Endothelial cell of umbilical vein (primary cell): ENCODE results near the gene SLC25A22. TPM values are rescaled to one million over a fixed set of nuclear protein-coding genes. Genes with fewer than 3 reads are reported as not detected.
A peak's percentile ranks its signal among the peaks of the same experiment; 100 is the strongest.

Experiments
- BruUV-seq: library from RNA; stranded (reverse); fragments of 400-500 nt; replicated peaks from 2 replicates; lab custom pipeline; 2021; lab: Mats Ljungman, UMichigan
- CTCF ChIA-PET: fragments of 300-600, 350-600 bp; sonication (Branson Sonifier 250); formaldehyde crosslinking; loops from one replicate; lab custom pipeline; 2021; ENCODE audit warnings: antibody characterized with exemption, inconsistent platforms; lab: Charles Lee
- POLR2A ChIA-PET: fragments of 300-600, 350-600 bp; sonication (Branson Sonifier 250); formaldehyde crosslinking; loops from one replicate; lab custom pipeline; 2021; ENCODE audit warnings: antibody characterized with exemption, inconsistent platforms; lab: Charles Lee
- DNase-seq: peaks from one replicate; pipeline ENCODE4 v3.0.0-alpha.2; 2011; ENCODE audit warnings: low read depth, low spot score
- FAIRE-seq: peaks from 2 replicates; lab custom pipeline; 2011; peaks lifted over from hg19 to GRCh38; lab: Jason Lieb, UNC
- H2AFZ ChIP-seq: 2 replicates; pipeline ENCODE4 v1.6.0; 2012; ENCODE audit warnings: low read depth, low read length, control low read depth, inconsistent platforms
- H3K27ac ChIP-seq: 2 replicates; pipeline ENCODE4 v1.5.1; 2011; ENCODE audit warnings: low read depth, mild to moderate bottlenecking, control low read depth, low read length, moderate library complexity; ENCODE audit not compliant: insufficient read depth
- H3K27me3 ChIP-seq, 2 experiments: 2 replicates each; pipeline versions ENCODE4 v1.6.0 to v1.6.1; 2011; ENCODE audit warnings: low read length in 2 of 2, mixed read lengths in 1 of 2; ENCODE audit not compliant: control insufficient read depth in 2 of 2, insufficient read depth in 2 of 2
- H3K36me3 ChIP-seq, 2 experiments: 2 replicates in 1 of 2; 3 replicates in 1 of 2; pipeline ENCODE4 v1.5.1; 2011; ENCODE audit warnings: low read length in 2 of 2, mild to moderate bottlenecking in 1 of 2, moderate library complexity in 1 of 2; ENCODE audit not compliant: control insufficient read depth in 2 of 2, insufficient read depth in 2 of 2; ENCODE audit errors: extremely low read depth in 1 of 2
- H3K4me1 ChIP-seq: 3 replicates; pipeline ENCODE4 v1.5.1; 2011; ENCODE audit warnings: mild to moderate bottlenecking, low read length; ENCODE audit not compliant: control insufficient read depth, insufficient read depth; ENCODE audit errors: extremely low read depth
- H3K4me2 ChIP-seq: 2 replicates; pipeline ENCODE4 v1.6.1; 2011; ENCODE audit warnings: low read length, control low read depth, mixed read lengths; ENCODE audit not compliant: insufficient read depth
- H3K4me3 ChIP-seq, 3 experiments: fragments of 200-600 bp in 1 of 3; sonication (generic), shearing (Covaris generic) in 1 of 3; replicated peaks in 1 of 3; 2 replicates each; pipeline ENCODE4 v1.5.1; 2011 to 2016; ENCODE audit warnings: control low read depth in 3 of 3, low read length in 3 of 3, mild to moderate bottlenecking in 2 of 3, inconsistent platforms in 1 of 3, low read depth in 1 of 3, moderate library complexity in 1 of 3; ENCODE audit not compliant: insufficient read depth in 1 of 3
- H3K79me2 ChIP-seq: 2 replicates; pipeline ENCODE4 v1.6.0; 2012; ENCODE audit warnings: low read length, inconsistent platforms; ENCODE audit not compliant: control insufficient read depth, insufficient read depth
- H3K9ac ChIP-seq: replicated peaks from 2 replicates; pipeline ENCODE3; 2011; ENCODE audit warnings: low read length, control low read depth; ENCODE audit not compliant: insufficient read depth; ENCODE audit errors: extremely low read depth
- H3K9me1 ChIP-seq: replicated peaks from 3 replicates; pipeline ENCODE4 v1.6.0; 2011; ENCODE audit warnings: mild to moderate bottlenecking, low read length; ENCODE audit not compliant: control insufficient read depth, insufficient read depth; ENCODE audit errors: extremely low read depth
- H3K9me3 ChIP-seq: replicated peaks from 2 replicates; pipeline ENCODE4 v1.5.1; 2012; ENCODE audit warnings: low read length, inconsistent platforms; ENCODE audit not compliant: control insufficient read depth, insufficient read depth
- H4K20me1 ChIP-seq: replicated peaks from 2 replicates; pipeline ENCODE3; 2011; ENCODE audit warnings: mild to moderate bottlenecking, low read length; ENCODE audit not compliant: control insufficient read depth, insufficient read depth; ENCODE audit errors: extremely low read depth
- EZH2 ChIP-seq: IDR thresholded peaks from 2 replicates; pipeline ENCODE4 v1.6.1; 2012; ENCODE audit warnings: borderline replicate concordance, low read depth, mild to moderate bottlenecking, moderate library complexity, low read length, inconsistent platforms; ENCODE audit not compliant: severe bottlenecking
- FOS ChIP-seq: IDR thresholded peaks from 2 replicates; pipeline ENCODE4 v1.6.1; 2011; ENCODE audit warnings: mild to moderate bottlenecking, low read length, moderate library complexity, borderline replicate concordance; ENCODE audit not compliant: insufficient read depth
- GATA2 ChIP-seq: IDR thresholded peaks from 2 replicates; pipeline ENCODE4 v1.7.0; 2011; ENCODE audit warnings: low read depth, mild to moderate bottlenecking, moderate library complexity, mixed read lengths, low read length; ENCODE audit not compliant: insufficient read length, insufficient read depth
- JUN ChIP-seq: IDR thresholded peaks from 2 replicates; pipeline ENCODE4 v1.6.1; 2011; ENCODE audit warnings: borderline replicate concordance, low read depth; ENCODE audit not compliant: insufficient read length, insufficient read depth
- MYC ChIP-seq: IDR thresholded peaks from one replicate; pipeline ENCODE4 v1.6.1; 2011; ENCODE audit warnings: mild to moderate bottlenecking, low read depth, low read length
- POLR2A ChIP-seq: IDR thresholded peaks from 2 replicates; pipeline ENCODE4 v1.6.1; 2012; ENCODE audit warnings: low read depth, mild to moderate bottlenecking, control low read depth, low read length
- POLR2AphosphoS5 ChIP-seq: IDR thresholded peaks from 2 replicates; pipeline ENCODE4 v1.6.1; 2012; ENCODE audit warnings: low read depth, mild to moderate bottlenecking, control low read depth, low read length, moderate library complexity; ENCODE audit not compliant: insufficient read depth
- dilution Hi-C: fragments of 300-500 bp; cut with MboI; formaldehyde crosslinking; loops from one replicate; pipeline ENCODE4 v1.15.0; 2019; ENCODE audit warnings: low sequenced_read_pairs; ENCODE audit not compliant: extremely low pct_ligation_motif_present
- intact Hi-C: fragments of 100-400 bp; cut with micrococcal nuclease; formaldehyde crosslinking; loops from one replicate; pipeline ENCODE4 v1.10.0; 2022
- polyA plus RNA-seq, 4 experiments: library from polyadenylated mRNA; depleted of rRNA in 3 of 4; stranded (reverse) in 3 of 4; unstranded in 1 of 4; fragments of >200 nt; gene quantifications; 2 replicates each; pipeline versions ENCODE4 v1.2.1 to v1.2.3, GENCODE V29; 2011 to 2012; ENCODE audit warnings: missing spikeins in 1 of 4
- total RNA-seq: library from RNA; stranded (reverse); gene quantifications from 2 replicates; pipeline ENCODE4 v1.2.3, GENCODE V29; 2021
- TF ChIP-seq, protein P1 (sequence below), 2 donors: IDR thresholded peaks; 1 replicate in 1 of 2; 2 replicates in 1 of 2; pipeline ENCODE4 v1.5.1; 2011; ENCODE audit warnings: low read length in 2 of 2, mild to moderate bottlenecking in 2 of 2, moderate library complexity in 2 of 2, control low read depth in 1 of 2, inconsistent platforms in 1 of 2, low read depth in 1 of 2; ENCODE audit not compliant: insufficient read depth in 1 of 2; ENCODE audit errors: extremely low read depth in 1 of 2
- TF ChIP-seq, protein P2 (sequence below): IDR thresholded peaks from 2 replicates; pipeline ENCODE4 v1.6.1; 2011; ENCODE audit not compliant: insufficient read depth, insufficient read length

SLC25A22 gene
- total and polyA plus RNA-seq, 2 donors (not counting 3 experiments of a cell fraction or from before 2014, with no cell fraction given): 24.5 to 24.9 TPM

DNA sequence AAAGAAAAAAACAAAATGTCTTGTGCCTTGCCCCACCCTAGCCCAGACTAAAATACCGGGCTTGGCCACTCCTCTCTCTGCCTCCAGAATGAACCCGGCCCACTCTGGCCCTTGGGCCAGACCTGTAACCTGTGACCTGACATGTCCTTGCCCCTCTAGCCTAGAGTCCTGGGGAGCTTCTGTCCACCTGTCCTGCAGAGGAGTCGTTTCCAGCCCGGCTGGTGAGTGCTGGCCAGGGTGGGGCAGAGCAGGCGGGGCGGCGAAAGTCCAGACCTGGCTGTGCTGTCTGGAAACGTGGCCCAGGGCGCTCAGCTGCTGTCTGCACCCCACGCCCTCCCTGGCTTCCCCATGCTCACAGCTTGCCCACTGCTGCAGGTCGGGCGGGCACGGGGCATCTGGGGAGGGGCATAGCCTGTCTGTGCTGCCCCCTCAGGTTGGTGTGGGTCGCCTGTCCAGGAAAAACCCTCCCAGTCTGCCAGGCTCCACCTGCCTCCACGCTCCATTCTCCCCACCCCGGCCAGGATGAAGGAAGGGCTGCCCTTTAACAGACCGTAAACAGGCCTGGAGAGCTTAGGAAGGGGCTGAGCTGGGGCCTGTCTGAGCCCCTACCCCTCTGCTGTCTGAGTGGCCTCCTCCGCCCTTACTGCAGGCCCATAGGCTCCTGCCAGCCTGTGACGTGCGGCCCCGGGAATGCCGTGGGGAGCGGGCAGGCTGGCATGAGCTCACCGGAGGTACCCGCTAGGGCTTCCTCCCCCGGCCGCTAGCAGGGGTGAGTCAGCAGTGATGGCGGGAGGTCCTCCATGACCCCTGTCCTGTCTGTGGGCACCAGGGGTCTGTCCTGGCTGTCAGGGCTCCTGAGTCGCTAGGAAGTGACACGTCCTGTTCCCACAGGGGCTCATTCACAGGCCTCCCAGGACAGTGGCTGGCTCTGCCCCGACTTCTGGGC is 36.6 kb upstream of the SLC25A22 start:
- Histone ChIP-seq H3K27me3 (no peaks in the 10 kb centered on the region), H4K20me1 (no peaks in the 10 kb centered on the region), H3K4me3 (peak overlapping the region; percentile 6 to 70 (median 67)), H2AFZ (no peak overlapping the region), H3K27ac (peak overlapping the region; percentile 79), H3K9me1 (no peaks in the 10 kb centered on the region), H3K79me2 (peaks cover 44% of the 10 kb centered on the region), H3K4me1 (peaks cover 37% of the 10 kb centered on the region), H3K9ac (peak overlapping the region; percentile 85), H3K36me3 (peaks cover 22 to 35% of the 10 kb centered on the region in 2 experiments), H3K4me2 (peak overlapping the region; percentile 75), H3K9me3 (no peaks in the 10 kb centered on the region)
- TF ChIP-seq JUN (peak; percentile 64), POLR2AphosphoS5 (peak; percentile 95), GATA2 (no peak), POLR2A (peak; percentile 76), FOS (peak; percentile 94), MYC (peak; percentile 49), EZH2 (no peak)
- TF ChIP-seq, protein P1, sequence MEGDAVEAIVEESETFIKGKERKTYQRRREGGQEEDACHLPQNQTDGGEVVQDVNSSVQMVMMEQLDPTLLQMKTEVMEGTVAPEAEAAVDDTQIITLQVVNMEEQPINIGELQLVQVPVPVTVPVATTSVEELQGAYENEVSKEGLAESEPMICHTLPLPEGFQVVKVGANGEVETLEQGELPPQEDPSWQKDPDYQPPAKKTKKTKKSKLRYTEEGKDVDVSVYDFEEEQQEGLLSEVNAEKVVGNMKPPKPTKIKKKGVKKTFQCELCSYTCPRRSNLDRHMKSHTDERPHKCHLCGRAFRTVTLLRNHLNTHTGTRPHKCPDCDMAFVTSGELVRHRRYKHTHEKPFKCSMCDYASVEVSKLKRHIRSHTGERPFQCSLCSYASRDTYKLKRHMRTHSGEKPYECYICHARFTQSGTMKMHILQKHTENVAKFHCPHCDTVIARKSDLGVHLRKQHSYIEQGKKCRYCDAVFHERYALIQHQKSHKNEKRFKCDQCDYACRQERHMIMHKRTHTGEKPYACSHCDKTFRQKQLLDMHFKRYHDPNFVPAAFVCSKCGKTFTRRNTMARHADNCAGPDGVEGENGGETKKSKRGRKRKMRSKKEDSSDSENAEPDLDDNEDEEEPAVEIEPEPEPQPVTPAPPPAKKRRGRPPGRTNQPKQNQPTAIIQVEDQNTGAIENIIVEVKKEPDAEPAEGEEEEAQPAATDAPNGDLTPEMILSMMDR (IDR thresholded peaks at IDR 0.05; ENCODE audit: extremely low read depth in 1 of 2, insufficient read depth in 1 of 2, low read depth in 1 of 2, low read length in 2 of 2): no peak
- TF ChIP-seq, protein P2, sequence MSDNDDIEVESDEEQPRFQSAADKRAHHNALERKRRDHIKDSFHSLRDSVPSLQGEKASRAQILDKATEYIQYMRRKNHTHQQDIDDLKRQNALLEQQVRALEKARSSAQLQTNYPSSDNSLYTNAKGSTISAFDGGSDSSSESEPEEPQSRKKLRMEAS: no peak
- TSS peak; percentile 63 for BruUV-seq
- peak; percentile 93 for DNase-seq
- ChIA-PET POLR2A (interaction anchor here (0.8 to 3.3 kb wide), 4 partner anchors 9 to 38 kb away, joined by 3 to 25 read pairs (median 8); partner anchors contain the start of genes PNPLA2, POLR2L and TSPAN4), CTCF (interaction anchor here (1.3 to 2.9 kb wide), 4 partner anchors 10 to 30 kb away, joined by 3 to 19 read pairs (median 8); partner anchors contain the start of genes PIDD1, PNPLA2 and TSPAN4)
- FAIRE-seq: peak; percentile 98
- intact Hi-C loops (loop anchor here (1.0 to 2.0 kb wide), 2 partner anchors 10 to 16 kb away; partner anchors contain the start of gene PNPLA2), dilution Hi-C loops (no loop called here)
